ACHN (cell line): ENCODE results near the gene AEBP1.

Source experiments
- DNase-seq: peaks from one replicate; pipeline ENCODE4 v3.0.0-alpha.2; 2015
- in situ Hi-C: cut with HindIII; loops from 2 replicates; pipeline ENCODE4 v1.10.0; 2017; ENCODE audit warnings: low sequenced_read_pairs, low pct_ligation_motif_present, low pct_unique_long_range_greater_than_20kb

Gene AEBP1

GRCh38 chr7:44080118-44080517, 24.0 kb upstream of the AEBP1 start:
- in situ Hi-C loops: loop anchor here (25.0 kb wide), 1 partner anchor 132 kb away; the partner anchor contains the start of gene YKT6
- no peak for DNase-seq

GRCh38 chr7:44080686-44081265, 23.4 kb upstream of the AEBP1 start:
- no peak for DNase-seq
- in situ Hi-C loops: loop anchor here (25.0 kb wide), 1 partner anchor 132 kb away; the partner anchor contains the start of gene YKT6

- no peak for DNase-seq
- in situ Hi-C loops: loop anchor here (25.0 kb wide), 1 partner anchor 131 kb away; the partner anchor contains the start of gene YKT6
Measured at GRCh38 chr7:44081266-44081748, 22.8 kb upstream of the AEBP1 start.

- in situ Hi-C loops: loop anchor here (25.0 kb wide), 1 partner anchor 130 kb away; the partner anchor contains the start of gene YKT6
- DNase-seq: peak; percentile 100
Measured at GRCh38 chr7:44082541-44083207, 21.5 kb upstream of the AEBP1 start.

- in situ Hi-C loops: loop anchor here (25.0 kb wide), 1 partner anchor 129 kb away; the partner anchor contains the start of gene YKT6
- DNase-seq: no peak
Measured at GRCh38 chr7:44083796-44084195, 20.3 kb upstream of the AEBP1 start.

- in situ Hi-C loops: loop anchor here (25.0 kb wide), 1 partner anchor 128 kb away; the partner anchor contains the start of gene YKT6
- no peak for DNase-seq
Measured at GRCh38 chr7:44084701-44085100, 19.4 kb upstream of the AEBP1 start.

GRCh38 chr7:44085546-44085945, 18.6 kb upstream of the AEBP1 start:
- no peak for DNase-seq
- in situ Hi-C loops: loop anchor here (25.0 kb wide), 1 partner anchor 127 kb away; the partner anchor contains the start of gene YKT6

GRCh38 chr7:44086627-44087026, 17.5 kb upstream of the AEBP1 start:
- in situ Hi-C loops: loop anchor here (25.0 kb wide), 1 partner anchor 126 kb away; the partner anchor contains the start of gene YKT6
- DNase-seq: no peak

GRCh38 chr7:44087911-44088838, 16.0 kb upstream of the AEBP1 start:
- DNase-seq: no peak
- in situ Hi-C loops: loop anchor here (25.0 kb wide), 1 partner anchor 124 kb away; the partner anchor contains the start of gene YKT6

- DNase-seq: no peak
- in situ Hi-C loops: loop anchor here (25.0 kb wide), 1 partner anchor 119 kb away; the partner anchor contains the start of gene YKT6
Measured at GRCh38 chr7:44093102-44093641, 11.0 kb upstream of the AEBP1 start.

- DNase-seq: no peak
- in situ Hi-C loops: loop anchor here (25.0 kb wide), 1 partner anchor 118 kb away; the partner anchor contains the start of gene YKT6
Measured at GRCh38 chr7:44094365-44094764, 9.8 kb upstream of the AEBP1 start.

- in situ Hi-C loops: loop anchor here (25.0 kb wide), 1 partner anchor 117 kb away; the partner anchor contains the start of gene YKT6
- DNase-seq: no peak
Measured at GRCh38 chr7:44094883-44095592, 9.1 kb upstream of the AEBP1 start.

- no peak for DNase-seq
- in situ Hi-C loops: loop anchor here (25.0 kb wide), 1 partner anchor 117 kb away; the partner anchor contains the start of gene YKT6
Measured at GRCh38 chr7:44095781-44096180, 8.4 kb upstream of the AEBP1 start.

GRCh38 chr7:44096326-44096881, 7.7 kb upstream of the AEBP1 start:
- DNase-seq: no peak
- in situ Hi-C loops: loop anchor here (25.0 kb wide), 1 partner anchor 116 kb away; the partner anchor contains the start of gene YKT6

GRCh38 chr7:44097064-44097932, 6.8 kb upstream of the AEBP1 start:
- DNase-seq: no peak
- in situ Hi-C loops: loop anchor here (25.0 kb wide), 1 partner anchor 115 kb away; the partner anchor contains the start of gene YKT6
